A673 (cell line): Measurements from ENCODE around the gene VTI1A. TPM values are rescaled to one million over a fixed set of nuclear protein-coding genes. Genes with fewer than 3 reads are reported as not detected.

ENCODE experiments used
- BruUV-seq: library from RNA; stranded (reverse); fragments of 400-500 nt; replicated peaks from 2 replicates; lab custom pipeline; 2021; lab: Mats Ljungman, UMichigan
- CTCF ChIA-PET: fragments of 300-600 bp; sonication (Branson Sonifier 250); formaldehyde crosslinking; loops from one replicate; lab custom pipeline; 2022; ENCODE audit warnings: antibody characterized with exemption; lab: Charles Lee
- POLR2A ChIA-PET: fragments of 300-600 bp; sonication (Branson Sonifier 250); formaldehyde crosslinking; loops from one replicate; lab custom pipeline; 2022; ENCODE audit warnings: antibody characterized with exemption; ENCODE audit not compliant: low non-redundant PET; lab: Charles Lee
- DNase-seq: peaks from one replicate; pipeline ENCODE4 v3.0.0-alpha.2; 2015; ENCODE audit warnings: low spot score
- H3K27ac ChIP-seq: fragments of 200-600 bp; sonication (generic); 2 replicates; pipeline ENCODE4 v1.5.1; 2016; ENCODE audit warnings: mixed run types, low read depth, mild to moderate bottlenecking, mixed read lengths, antibody characterized with exemption, low read length; ENCODE audit not compliant: poor library complexity, severe bottlenecking
- H3K27me3 ChIP-seq: fragments of 200-600 bp; sonication (generic); replicated peaks from 2 replicates; pipeline ENCODE4 v1.6.1; 2017; ENCODE audit warnings: mixed run types, low read depth, mild to moderate bottlenecking, mixed read lengths, antibody characterized with exemption, low read length; ENCODE audit not compliant: insufficient read depth, poor library complexity
- H3K36me3 ChIP-seq: fragments of 200-600 bp; sonication (generic); 2 replicates; pipeline ENCODE4 v1.6.1; 2016; ENCODE audit warnings: mixed run types, mild to moderate bottlenecking, mixed read lengths, antibody characterized with exemption, low read length; ENCODE audit not compliant: insufficient read depth, poor library complexity, severe bottlenecking
- H3K4me1 ChIP-seq: fragments of 200-600 bp; sonication (generic); 2 replicates; pipeline ENCODE4 v1.6.1; 2017; ENCODE audit warnings: mixed run types, mild to moderate bottlenecking, mixed read lengths, antibody characterized with exemption, low read length; ENCODE audit not compliant: insufficient read depth, poor library complexity, severe bottlenecking
- H3K4me3 ChIP-seq: fragments of 200-600 bp; sonication (generic); 2 replicates; pipeline ENCODE4 v1.5.1; 2016; ENCODE audit warnings: low read depth, mixed run types, mild to moderate bottlenecking, mixed read lengths, low read length; ENCODE audit not compliant: poor library complexity, severe bottlenecking
- H3K9me3 ChIP-seq: fragments of 200-600 bp; sonication (generic); 2 replicates; pipeline ENCODE4 v1.6.1; 2016; ENCODE audit warnings: mixed run types, low read depth, mild to moderate bottlenecking, mixed read lengths, antibody characterized with exemption, low read length; ENCODE audit not compliant: poor library complexity, severe bottlenecking
- CTCF ChIP-seq: fragments of 300-800, 200-600 bp; sonication (generic); conservative IDR thresholded peaks from 2 replicates; pipeline ENCODE4 v1.5.1; 2017; ENCODE audit warnings: low read depth, mild to moderate bottlenecking, antibody characterized with exemption, low read length, moderate library complexity, mixed read lengths
- EZH2 ChIP-seq: fragments of 200-600 bp; sonication (generic); IDR thresholded peaks from 2 replicates; pipeline ENCODE4 v1.6.1; 2017; ENCODE audit warnings: borderline replicate concordance, low read depth, mild to moderate bottlenecking, mixed read lengths, antibody characterized with exemption, low read length; ENCODE audit not compliant: poor library complexity, severe bottlenecking
- intact Hi-C: fragments of 100-400 bp; cut with micrococcal nuclease; formaldehyde crosslinking; loops from one replicate; pipeline ENCODE4 v1.10.0; 2022; ENCODE audit not compliant: unreplicated experiment
- total RNA-seq: library from RNA; stranded (reverse); gene quantifications from 2 replicates; pipeline ENCODE4 v1.2.3, GENCODE V29; 2021

Gene VTI1A
- total RNA-seq, 1 experiment from 2014 or later = 38.7 TPM

- DNase-seq = no peak
- H3K4me3 ChIP-seq = no peak overlapping the region
- H3K27me3 ChIP-seq = peaks cover 6% of the 10 kb centered on the region
- ChIA-PET POLR2A (no interaction called here), CTCF (interaction anchor here (0.6 kb wide), 1 partner anchor 1722 kb away, joined by 4 read pairs; no protein-coding TSS in a partner anchor)
- intact Hi-C loops = no loop called here
- H3K9me3 ChIP-seq = no peaks in the 10 kb centered on the region
- TF ChIP-seq EZH2 (no peak), CTCF (no peak)
- H3K27ac ChIP-seq = no peak overlapping the region
- no peaks in the 10 kb centered on the region for H3K4me1 ChIP-seq
- BruUV-seq = no TSS peak
- H3K36me3 ChIP-seq = no peaks in the 10 kb centered on the region
Observed at GRCh38 chr10:112409755-112410154, 37.3 kb upstream of the VTI1A start.

GRCh38 chr10:112412696-112413095 is 34.3 kb upstream of the VTI1A start:
- Histone ChIP-seq H3K27me3 (peaks cover 6% of the 10 kb centered on the region), H3K4me3 (no peak overlapping the region), H3K4me1 (no peaks in the 10 kb centered on the region), H3K27ac (no peak overlapping the region), H3K9me3 (no peaks in the 10 kb centered on the region), H3K36me3 (no peaks in the 10 kb centered on the region)
- intact Hi-C loops = no loop called here
- TF ChIP-seq CTCF (no peak), EZH2 (no peak)
- ChIA-PET POLR2A (no interaction called here), CTCF (no interaction called here)
- BruUV-seq = no TSS peak
- no peak for DNase-seq

- DNase-seq = no peak
- H3K27me3 ChIP-seq = no peaks in the 10 kb centered on the region
- no peaks in the 10 kb centered on the region for H3K4me1 ChIP-seq
- intact Hi-C loops = no loop called here
- H3K36me3 ChIP-seq = no peaks in the 10 kb centered on the region
- H3K4me3 ChIP-seq = no peak overlapping the region
- H3K27ac ChIP-seq = no peak overlapping the region
- TF ChIP-seq EZH2 (no peak), CTCF (no peak)
- CTCF ChIA-PET = no interaction called here
- BruUV-seq = no TSS peak
- no peaks in the 10 kb centered on the region for H3K9me3 ChIP-seq
- POLR2A ChIA-PET = no interaction called here
Observed at GRCh38 chr10:112421731-112422130, 25.3 kb upstream of the VTI1A start.
